MG63 (cell line): Measurements from ENCODE around the gene DNAAF5. TPM values are rescaled to one million over a fixed set of nuclear protein-coding genes. Genes with fewer than 3 reads are reported as not detected.
"Not testable (repeated sequence)": the region's sequence is repeated elsewhere in the genome, so short reads cannot be mapped to it uniquely, and the experiment has no call there.

ENCODE experiments used
- DNase-seq: peaks from one replicate; pipeline ENCODE4 v3.0.0-alpha.2; 2020
- H3K27me3 ChIP-seq: fragments of 250-450 bp; sonication (Bioruptor Pico); 2 replicates; pipeline ENCODE4 v1.5.1; 2020; ENCODE audit warnings: mild to moderate bottlenecking, moderate library complexity
- H3K36me3 ChIP-seq: fragments of 250-450 bp; sonication (Bioruptor Pico); 2 replicates; pipeline ENCODE4 v1.5.1; 2020; ENCODE audit warnings: mild to moderate bottlenecking, moderate library complexity
- H3K4me3 ChIP-seq: fragments of 250-450 bp; sonication (Bioruptor Pico); 2 replicates; pipeline ENCODE4 v1.5.1; 2020; ENCODE audit warnings: mild to moderate bottlenecking, moderate library complexity
- H3K9me3 ChIP-seq: fragments of 250-450 bp; sonication (Bioruptor Pico); 2 replicates; pipeline ENCODE4 v1.5.1; 2020; ENCODE audit warnings: mild to moderate bottlenecking, moderate library complexity
- total RNA-seq: library from RNA; depleted of rRNA; stranded (reverse); fragments of >200 nt; shearing (Covaris generic); gene quantifications from 2 replicates; pipeline ENCODE4 v1.2.3, GENCODE V29; 2014; ENCODE audit warnings: low replicate concordance

Gene DNAAF5
- total RNA-seq, 1 experiment from 2014 or later = 31.4 TPM

DNA sequence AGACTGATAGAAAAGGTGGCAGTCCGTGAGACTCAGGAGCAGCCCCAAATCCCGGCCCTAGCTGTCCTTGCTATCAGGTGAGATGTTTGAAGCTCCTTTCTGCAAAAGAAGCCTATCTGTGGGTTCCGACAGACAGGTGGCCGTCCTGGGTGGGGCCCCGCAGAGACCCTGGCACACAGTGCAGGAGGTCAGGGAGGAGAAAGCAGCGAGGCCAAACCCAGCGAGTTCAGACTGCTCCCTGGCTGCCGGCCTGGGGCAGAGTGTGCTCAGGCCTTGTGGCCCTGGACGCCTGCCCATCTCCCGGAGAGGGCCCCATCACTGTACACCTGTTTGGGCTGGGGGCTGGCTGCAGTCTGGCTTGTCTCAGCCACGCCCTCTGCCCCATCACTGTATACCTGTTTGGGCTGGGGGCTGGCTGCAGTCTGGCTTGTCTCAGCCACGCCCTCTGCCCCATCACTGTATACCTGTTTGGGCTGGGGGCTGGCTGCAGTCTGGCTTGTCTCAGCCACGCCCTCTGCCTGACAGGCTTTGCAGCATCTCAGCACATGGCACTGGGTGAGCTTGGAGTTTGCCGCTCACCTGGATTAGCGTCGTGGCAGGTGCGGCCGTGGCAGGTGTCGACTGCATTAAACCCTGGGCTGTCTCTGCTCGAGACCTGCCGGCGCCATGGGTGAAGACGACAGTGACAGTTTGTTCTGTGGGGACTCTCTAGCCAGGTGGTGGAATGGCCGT is 12.4 kb downstream of the DNAAF5 start:
- Histone ChIP-seq H3K9me3 (peaks cover 7% of the 10 kb centered on the region), H3K4me3 (no peak overlapping the region), H3K36me3 (peaks cover 31% of the 10 kb centered on the region), H3K27me3 (no peaks in the 10 kb centered on the region)
- no peak for DNase-seq

- Histone ChIP-seq H3K36me3 (peaks cover 29% of the 10 kb centered on the region), H3K4me3 (no peak overlapping the region), H3K27me3 (no peaks in the 10 kb centered on the region), H3K9me3 (peaks cover 3% of the 10 kb centered on the region)
- DNase-seq = no peak
Measured at GRCh38 chr7:739455-739982, 13.0 kb downstream of the DNAAF5 start.

DNA sequence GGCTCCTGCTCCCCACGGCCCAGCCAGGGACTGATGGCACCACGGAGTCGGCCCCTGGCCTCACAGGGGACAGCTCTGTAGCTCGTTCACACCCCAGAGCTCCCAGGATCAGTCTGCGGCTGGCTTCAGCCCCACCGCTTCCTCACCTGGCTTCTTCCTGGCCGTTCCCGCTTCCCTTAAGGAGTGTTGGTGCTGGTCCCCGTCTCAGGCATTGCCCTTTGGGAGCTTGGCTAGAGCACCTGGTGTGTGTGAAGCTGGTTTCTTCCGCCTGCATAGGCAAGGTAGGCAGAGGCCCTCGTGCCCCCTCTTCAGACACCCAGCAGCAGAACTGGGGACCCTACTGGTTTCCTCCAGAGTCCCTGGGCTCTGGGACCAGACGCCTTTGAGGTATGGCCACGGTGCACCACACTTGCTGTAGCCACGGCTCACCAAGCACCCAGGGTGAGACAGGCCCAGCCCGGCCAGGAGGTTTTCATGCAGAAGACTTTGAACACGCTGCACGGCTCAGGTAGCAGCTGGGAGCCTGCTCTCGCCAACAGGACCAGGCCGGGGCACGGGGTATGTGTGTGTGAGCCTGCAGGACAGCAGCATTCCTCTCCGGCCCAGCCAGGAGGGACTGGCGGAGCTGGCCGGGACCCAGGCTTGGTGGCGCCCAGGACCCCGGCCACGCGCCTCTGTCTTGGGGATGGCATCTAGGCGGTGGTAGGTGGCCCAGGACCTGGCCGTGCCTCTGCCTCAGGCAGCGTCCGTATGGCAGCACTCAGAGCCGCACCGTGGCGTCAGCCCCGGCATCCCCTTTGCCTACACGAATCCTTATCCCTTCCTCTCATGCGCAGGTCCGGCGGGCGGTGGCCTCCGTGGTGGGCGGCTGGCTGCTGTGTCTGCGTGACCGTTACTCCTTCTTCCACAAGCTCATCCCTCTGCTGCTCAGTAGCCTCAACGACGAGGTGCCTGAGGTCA is 13.8 kb downstream of the DNAAF5 start:
- DNase-seq = no peak
- no peak overlapping the region for H3K4me3 ChIP-seq
- no peaks in the 10 kb centered on the region for H3K27me3 ChIP-seq
- H3K36me3 ChIP-seq = peaks cover 33% of the 10 kb centered on the region
- 0 out of 2 replicates have a peak, but pooled peaks cover 2% of the 10 kb centered on the region for H3K9me3 ChIP-seq

DNA sequence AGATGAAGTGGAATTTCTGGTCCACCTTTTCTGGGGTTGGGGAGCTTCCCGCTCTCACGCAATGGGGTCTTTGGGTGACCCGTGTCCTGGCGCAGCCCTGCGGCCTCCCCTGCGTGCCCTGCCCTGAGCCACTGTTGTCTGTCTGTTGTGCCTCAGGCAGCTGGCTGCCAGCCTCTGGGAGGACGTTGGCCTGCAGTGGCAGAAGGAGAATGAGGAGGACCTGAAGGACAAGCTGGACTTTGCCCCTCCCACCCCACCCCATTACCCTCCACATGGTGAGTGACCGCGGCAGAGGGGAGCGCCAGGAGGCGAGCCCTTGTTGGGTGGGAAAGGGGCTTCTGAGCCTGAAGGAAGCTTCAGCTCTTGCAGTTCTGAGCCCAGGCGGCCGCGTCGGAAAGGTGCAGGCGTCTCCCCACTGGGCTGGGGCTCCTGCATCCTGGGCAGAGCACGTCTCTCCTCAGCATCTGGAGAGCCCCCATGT is 14.7 kb downstream of the DNAAF5 start:
- DNase-seq = no peak
- Histone ChIP-seq H3K9me3 (0 out of 2 replicates have a peak, but pooled peaks cover 2% of the 10 kb centered on the region), H3K36me3 (peaks cover 38% of the 10 kb centered on the region), H3K27me3 (no peaks in the 10 kb centered on the region), H3K4me3 (no peak overlapping the region)

GRCh38 chr7:741850-742249 is 15.4 kb downstream of the DNAAF5 start:
- H3K36me3 ChIP-seq = peaks cover 38% of the 10 kb centered on the region
- H3K27me3 ChIP-seq = no peaks in the 10 kb centered on the region
- no peak overlapping the region for H3K4me3 ChIP-seq
- no peak for DNase-seq
- H3K9me3 ChIP-seq = 0 out of 2 replicates have a peak, but pooled peaks cover 2% of the 10 kb centered on the region

DNA sequence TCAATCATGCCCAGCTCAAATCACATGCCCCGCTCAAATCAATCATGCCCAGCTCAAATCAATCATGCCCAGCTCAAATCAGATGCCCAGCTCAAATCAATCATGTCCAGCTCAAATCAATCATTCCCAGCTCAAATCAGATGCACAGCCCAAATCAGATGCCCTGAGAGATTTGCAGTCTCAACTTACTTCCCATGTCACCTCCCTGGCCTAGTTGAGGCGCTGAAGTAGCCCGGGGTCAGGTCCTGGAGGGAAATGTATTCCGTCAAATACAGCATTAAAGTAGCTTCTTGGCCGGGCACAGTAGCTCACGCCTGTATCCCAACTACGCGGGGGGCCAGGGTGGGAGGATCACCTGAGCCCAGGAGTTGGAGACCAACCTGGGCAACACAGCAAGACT is 16.3 kb downstream of the DNAAF5 start:
- no peak for DNase-seq
- 0 out of 2 replicates have a peak, but pooled peaks cover 2% of the 10 kb centered on the region for H3K9me3 ChIP-seq
- H3K36me3 ChIP-seq = peaks cover 38% of the 10 kb centered on the region
- no peaks in the 10 kb centered on the region for H3K27me3 ChIP-seq
- no peak overlapping the region for H3K4me3 ChIP-seq

DNA sequence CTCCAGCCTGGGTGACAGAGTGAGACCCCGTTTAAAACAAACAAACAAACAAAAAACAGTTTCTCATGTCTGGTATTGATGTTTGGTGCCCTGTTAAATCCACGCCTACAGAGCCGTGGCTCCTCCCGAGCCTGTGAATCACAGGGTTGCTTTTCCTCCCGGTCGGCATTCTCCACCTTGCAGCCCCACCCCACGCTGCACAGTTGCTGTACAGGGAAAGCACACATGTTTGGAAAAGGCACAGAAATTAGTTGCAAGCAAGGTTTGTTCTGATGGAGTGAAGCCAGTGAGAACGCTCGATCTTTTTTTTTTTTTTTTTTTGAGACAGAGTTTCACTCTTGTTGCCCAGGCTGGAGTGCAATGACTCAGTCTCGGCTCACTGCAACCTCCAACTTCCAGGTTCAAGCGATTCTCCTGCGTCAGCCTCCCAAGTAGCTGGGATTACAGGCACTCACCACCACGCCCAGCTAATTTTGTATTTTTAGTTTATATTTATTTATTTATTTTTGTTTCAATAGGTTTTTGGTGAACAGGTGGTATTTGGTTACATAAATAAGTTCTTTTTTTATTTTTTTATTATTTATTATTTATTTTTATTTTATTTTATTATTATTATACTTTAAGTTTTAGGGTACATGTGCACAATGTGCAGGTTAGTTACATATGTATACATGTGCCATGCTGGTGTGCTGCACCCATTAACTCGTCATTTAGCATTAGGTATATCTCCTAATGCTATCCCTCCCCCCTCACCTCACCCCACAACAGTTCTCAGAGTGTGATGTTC is 17.0 kb downstream of the DNAAF5 start:
- H3K27me3 ChIP-seq, H3K9me3 ChIP-seq, DNase-seq, H3K4me3 ChIP-seq: not testable (repeated sequence)
- H3K36me3 ChIP-seq = peaks cover 35% of the 10 kb centered on the region

DNA sequence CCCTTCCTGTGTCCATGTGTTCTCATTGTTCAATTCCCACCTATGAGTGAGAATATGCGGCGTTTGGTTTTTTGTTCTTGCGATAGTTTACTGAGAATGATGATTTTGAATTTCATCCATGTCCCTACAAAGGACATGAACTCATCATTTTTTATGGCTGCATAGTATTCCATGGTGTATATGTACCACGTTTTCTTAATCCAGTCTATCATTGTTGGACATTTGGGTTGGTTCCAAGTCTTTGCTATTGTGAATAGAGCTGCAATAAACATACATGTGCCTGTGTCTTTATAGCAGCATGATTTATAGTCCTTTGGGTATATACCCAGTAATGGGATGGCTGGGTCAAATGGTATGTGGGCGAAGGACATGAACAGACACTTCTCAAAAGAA is 17.6 kb downstream of the DNAAF5 start:
- not testable (repeated sequence) for H3K4me3 ChIP-seq, H3K27me3 ChIP-seq, H3K9me3 ChIP-seq, DNase-seq
- H3K36me3 ChIP-seq = peaks cover 35% of the 10 kb centered on the region

DNA sequence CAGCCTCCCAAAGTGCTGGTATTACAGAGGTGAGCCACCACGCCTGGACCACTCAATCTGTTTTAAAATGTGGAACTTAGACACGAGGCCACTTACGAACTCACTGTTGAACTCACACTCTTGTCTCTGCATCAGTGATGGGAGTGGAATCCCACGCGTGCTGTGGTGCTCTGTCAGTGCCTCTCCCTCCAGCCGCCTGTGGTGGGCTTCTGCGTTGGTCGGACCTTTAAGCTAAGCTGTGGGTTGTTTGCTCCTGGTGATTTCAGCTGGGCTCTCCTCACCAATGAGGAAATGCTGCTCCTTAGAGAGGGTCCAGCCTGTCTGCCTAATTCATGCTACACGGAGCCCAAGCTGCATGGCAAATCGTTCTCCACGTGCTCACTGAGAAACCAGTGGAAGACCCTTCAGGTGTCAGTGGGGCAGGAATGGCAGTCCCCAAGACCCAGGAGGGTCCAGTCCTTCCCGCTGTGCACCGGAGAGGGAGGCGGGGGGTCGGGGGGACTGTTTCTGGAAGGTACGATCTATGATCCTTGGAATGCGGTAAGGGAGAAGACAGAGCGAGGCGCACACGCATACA is 18.4 kb downstream of the DNAAF5 start:
- no peak for DNase-seq
- H3K4me3 ChIP-seq = no peak overlapping the region
- no peaks in the 10 kb centered on the region for H3K27me3 ChIP-seq

DNA sequence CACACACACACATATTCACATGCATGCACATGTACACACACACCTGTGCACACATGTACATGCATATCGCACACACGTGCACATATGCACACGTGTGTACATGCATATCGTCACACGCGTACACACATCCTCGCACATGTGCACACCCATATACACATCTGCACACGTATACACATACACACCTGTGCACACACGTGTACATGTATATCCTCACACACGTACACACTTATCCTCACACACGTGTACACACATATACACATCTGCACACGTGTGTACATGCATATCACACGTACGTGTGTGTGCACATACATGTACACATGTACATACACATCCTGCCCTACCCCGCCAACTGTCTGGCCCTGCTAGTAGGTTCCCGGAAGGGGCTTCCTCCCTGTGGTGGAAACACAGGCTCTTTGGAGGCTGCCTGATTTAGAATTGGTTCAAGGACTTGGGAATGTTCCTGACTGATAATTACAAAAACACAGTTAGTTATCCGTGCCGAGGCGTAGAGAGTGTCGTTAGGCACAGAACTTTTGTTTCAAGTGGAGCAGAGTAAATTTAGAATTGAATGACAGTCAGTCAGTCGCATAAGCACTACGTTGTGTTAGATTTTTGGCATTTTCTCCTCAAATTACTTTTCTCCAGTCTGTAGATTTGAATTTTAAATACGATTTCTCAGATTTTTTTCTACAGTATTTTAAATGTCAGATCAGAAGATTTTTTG is 19.1 kb downstream of the DNAAF5 start:
- DNase-seq = no peak
- H3K27me3 ChIP-seq = no peaks in the 10 kb centered on the region
- H3K4me3 ChIP-seq = no peak overlapping the region
- peaks cover 26% of the 10 kb centered on the region for H3K36me3 ChIP-seq
- H3K9me3 ChIP-seq = 0 out of 2 replicates have a peak, but pooled peaks cover 2% of the 10 kb centered on the region

More for the DNA sequence above, 18.4 kb downstream of the DNAAF5 start:
- H3K9me3 ChIP-seq = 0 out of 2 replicates have a peak, but pooled peaks cover 2% of the 10 kb centered on the region
- H3K36me3 ChIP-seq = peaks cover 31% of the 10 kb centered on the region

DNA sequence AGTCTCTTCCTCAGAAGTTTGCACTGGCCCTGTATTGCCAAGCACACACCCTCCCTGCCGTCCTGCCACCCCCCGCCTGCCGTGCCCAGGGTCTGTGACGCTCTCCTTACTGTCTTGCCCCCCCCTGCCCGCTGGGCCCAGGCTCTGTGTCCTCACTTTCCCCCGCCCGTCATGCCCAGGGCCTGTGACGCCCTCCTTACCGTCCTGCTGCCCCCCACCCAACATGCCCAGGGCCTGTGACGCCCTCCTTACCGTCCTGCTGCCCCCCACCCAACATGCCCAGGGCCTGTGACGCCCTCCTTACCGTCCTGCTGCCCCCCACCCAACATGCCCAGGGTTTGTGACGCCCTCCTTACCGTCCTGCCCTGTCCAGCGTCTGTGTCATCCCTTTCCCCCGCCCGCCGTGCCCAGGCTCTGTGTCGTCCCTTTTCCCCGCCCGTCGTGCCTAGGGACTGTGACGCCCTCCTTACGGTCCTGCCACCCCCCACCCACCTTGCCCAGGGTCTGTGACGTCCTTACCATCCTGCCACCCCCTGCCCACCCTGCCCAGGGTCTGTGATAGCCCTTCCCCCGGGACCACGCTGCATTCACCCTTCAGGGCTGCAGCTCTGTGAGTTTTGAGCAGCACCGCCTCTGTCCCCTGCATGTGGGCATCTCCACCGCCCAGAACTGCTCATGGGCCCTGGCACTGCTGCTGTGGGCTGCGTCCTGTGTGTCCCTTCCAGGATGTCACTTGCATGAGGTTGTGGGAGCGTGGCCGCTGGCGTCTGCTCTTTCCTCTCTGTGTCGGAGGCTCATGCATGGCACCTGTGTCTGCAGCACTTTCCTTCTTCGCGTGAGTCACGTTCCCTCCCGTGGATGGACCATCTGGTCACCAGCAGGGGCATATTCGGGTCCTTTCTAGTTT is 19.9 kb downstream of the DNAAF5 start:
- H3K36me3 ChIP-seq = peaks cover 23% of the 10 kb centered on the region
- H3K9me3 ChIP-seq = 0 out of 2 replicates have a peak, but pooled peaks cover 2% of the 10 kb centered on the region
- H3K27me3 ChIP-seq = no peaks in the 10 kb centered on the region
- H3K4me3 ChIP-seq = no peak overlapping the region
- no peak for DNase-seq

DNA sequence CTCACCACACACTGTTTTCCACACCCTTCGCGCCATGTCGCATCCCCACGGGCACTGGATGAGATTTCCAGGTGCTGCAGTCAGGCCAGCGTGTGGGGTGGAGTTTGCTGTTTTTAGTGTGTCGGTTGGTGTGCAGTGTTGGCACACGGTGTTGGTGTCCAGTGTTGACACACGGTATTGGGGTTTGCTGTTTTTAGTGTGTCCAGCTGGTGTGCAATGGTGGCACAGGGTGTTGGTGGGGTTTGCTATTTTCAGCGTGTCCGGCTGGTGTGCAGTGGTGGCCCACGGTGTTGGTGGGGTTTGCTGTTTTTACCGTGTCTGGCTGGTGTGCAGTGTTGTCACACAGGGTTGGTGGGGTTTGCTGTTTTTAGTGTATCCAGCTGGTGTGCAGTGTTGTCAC is 20.7 kb downstream of the DNAAF5 start:
- Histone ChIP-seq H3K27me3 (no peaks in the 10 kb centered on the region), H3K36me3 (peaks cover 23% of the 10 kb centered on the region), H3K9me3 (0 out of 2 replicates have a peak, but pooled peaks cover 2% of the 10 kb centered on the region), H3K4me3 (no peak overlapping the region)
- DNase-seq = no peak

DNA sequence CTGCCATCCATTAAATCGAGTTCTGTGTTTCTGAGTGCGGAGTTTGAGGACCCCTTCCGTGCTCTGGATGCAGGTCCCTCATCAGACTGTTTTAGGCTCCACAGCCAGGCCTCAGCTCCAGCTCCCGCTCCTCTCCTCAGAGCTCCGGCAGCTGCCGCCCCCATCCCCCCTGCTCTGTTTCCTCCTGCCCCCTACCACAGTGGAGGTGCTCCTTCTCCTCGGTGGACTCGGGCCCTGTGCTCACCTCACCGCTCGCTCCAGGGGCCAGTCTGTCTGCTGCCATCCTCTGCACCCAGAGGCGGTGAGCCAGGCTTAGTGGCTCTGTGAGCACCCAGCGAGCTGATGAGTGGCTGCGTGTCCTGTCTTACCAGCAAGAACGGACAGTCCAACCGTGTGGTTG is 21.9 kb downstream of the DNAAF5 start:
- 0 out of 2 replicates have a peak, but pooled peaks cover 2% of the 10 kb centered on the region for H3K9me3 ChIP-seq
- peaks cover 17% of the 10 kb centered on the region for H3K36me3 ChIP-seq
- no peak for DNase-seq

GRCh38 chr7:749140-749551 is 22.6 kb downstream of the DNAAF5 start:
- H3K9me3 ChIP-seq = 0 out of 2 replicates have a peak, but pooled peaks cover 2% of the 10 kb centered on the region
- no peaks in the 10 kb centered on the region for H3K27me3 ChIP-seq
- H3K36me3 ChIP-seq = peaks cover 16% of the 10 kb centered on the region
- no peak overlapping the region for H3K4me3 ChIP-seq
- no peak for DNase-seq

More for the DNA sequence above, 21.9 kb downstream of the DNAAF5 start:
- H3K4me3 ChIP-seq = no peak overlapping the region
- H3K27me3 ChIP-seq = no peaks in the 10 kb centered on the region
